ENCODE data around the gene FKBP10. TPM values are rescaled to one million over a fixed set of nuclear protein-coding genes. Genes with fewer than 3 reads are reported as not detected.
A peak's percentile ranks its signal among the peaks of the same experiment; 100 is the strongest.
"Not testable (repeated sequence)": the region's sequence is repeated elsewhere in the genome, so short reads cannot be mapped to it uniquely, and the experiment has no call there.

FKBP10 gene
- total RNA-seq, 1 experiment from 2014 or later, result 112 TPM

DNA sequence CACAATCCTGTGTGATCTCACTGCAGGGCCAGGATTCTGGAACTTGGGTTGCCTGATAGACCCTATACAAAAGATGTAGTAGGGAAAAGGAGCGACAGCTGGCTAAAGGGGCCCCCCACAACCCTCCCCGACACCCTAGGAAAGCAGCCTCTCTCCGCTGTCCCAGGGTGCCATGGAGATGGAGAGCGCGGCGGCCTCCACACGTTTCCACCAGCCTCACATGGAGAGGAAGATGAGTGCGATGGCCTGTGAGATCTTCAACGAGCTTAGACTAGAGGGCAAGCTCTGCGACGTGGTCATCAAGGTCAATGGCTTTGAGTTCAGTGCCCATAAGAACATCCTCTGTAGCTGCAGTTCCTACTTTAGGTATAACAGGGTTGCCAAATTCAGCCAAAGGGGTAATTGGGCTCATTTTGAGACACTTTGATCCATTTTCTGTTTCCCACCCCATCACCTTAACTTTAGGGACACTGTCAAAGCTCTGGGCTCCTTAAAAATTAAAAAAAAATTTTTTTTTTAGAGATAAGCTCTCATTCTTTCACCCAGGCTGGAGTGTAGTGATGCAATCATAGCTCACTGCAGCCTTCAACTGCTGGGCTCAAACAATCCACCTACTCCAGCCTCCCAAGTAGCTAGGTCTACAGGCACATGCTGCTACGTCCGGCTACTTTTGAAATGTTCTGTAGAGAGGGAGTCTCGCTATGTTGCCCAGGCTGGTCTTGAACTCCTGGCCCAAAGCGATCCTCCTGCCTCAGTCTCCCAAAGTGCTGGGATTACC, 25.1 kb downstream of the FKBP10 start, which contains the start of gene KLHL10:
TSS of gene KLHL10 (plus strand) at position 65 of the 778 bp plus-strand sequence. CDS start at position 173, 108 bp downstream.
- ChIA-PET POLR2A (interaction anchor here (0.9 kb wide), 1 partner anchor 81 kb away, joined by 3 read pairs; no protein-coding TSS in a partner anchor), CTCF (interaction anchor here (0.6 to 1.0 kb wide), 3 partner anchors 27 to 132 kb away, joined by 3 to 4 read pairs (median 3); partner anchors contain the start of gene P3H4)
- Histone ChIP-seq H3K36me3 (ENCODE audit: control insufficient read depth, insufficient read depth, low read length) (no peaks in the 10 kb centered on the region), H3K9me3 (no peaks in the 10 kb centered on the region), H3K27me3 (replicated peaks; ENCODE audit: control insufficient read depth, insufficient read depth, low read length) (no peaks in the 10 kb centered on the region), H3K4me1 (0 out of 2 replicates have a peak, but pooled peaks cover 3% of the 10 kb centered on the region), H3K4me3 (ENCODE audit: low read depth, low read length) (peak within 1 kb of the TSS; percentile 74)
- no peak for TF ChIP-seq CTCF (IDR thresholded peaks at IDR 0.05; ENCODE audit: insufficient read depth in 1 of 2, low read depth in 1 of 2, low read length in 1 of 2, severe bottlenecking in 1 of 2, unreplicated experiment in 1 of 2)
- H3K27ac Mint-ChIP-seq (ENCODE audit: unreplicated experiment), result no peak within 1 kb of the TSS
- peaks cover 6% of the 10 kb centered on the region for H3K36me3 Mint-ChIP-seq (ENCODE audit: insufficient read depth, unreplicated experiment)
- no peaks in the 10 kb centered on the region for H3K27me3 Mint-ChIP-seq (ENCODE audit: insufficient read depth, unreplicated experiment)
- H3K4me3 Mint-ChIP-seq (ENCODE audit: unreplicated experiment), result peak within 1 kb of the TSS; percentile 78
- no peaks in the 10 kb centered on the region for H3K9me3 Mint-ChIP-seq (ENCODE audit: unreplicated experiment)
- no TSS peak for BruUV-seq (replicated peaks)
- DNase-seq, result no peak
- intact Hi-C loops (cut with micrococcal nuclease; ENCODE audit: unreplicated experiment), result no loop called here
- peaks cover 8% of the 10 kb centered on the region for H3K4me1 Mint-ChIP-seq (ENCODE audit: low read depth, unreplicated experiment)

GRCh38 chr17:41839448-41839847, 26.6 kb downstream of the FKBP10 start:
- H3K9me3 Mint-ChIP-seq (ENCODE audit: unreplicated experiment); CTCF ChIA-PET: not testable (repeated sequence)

DNA sequence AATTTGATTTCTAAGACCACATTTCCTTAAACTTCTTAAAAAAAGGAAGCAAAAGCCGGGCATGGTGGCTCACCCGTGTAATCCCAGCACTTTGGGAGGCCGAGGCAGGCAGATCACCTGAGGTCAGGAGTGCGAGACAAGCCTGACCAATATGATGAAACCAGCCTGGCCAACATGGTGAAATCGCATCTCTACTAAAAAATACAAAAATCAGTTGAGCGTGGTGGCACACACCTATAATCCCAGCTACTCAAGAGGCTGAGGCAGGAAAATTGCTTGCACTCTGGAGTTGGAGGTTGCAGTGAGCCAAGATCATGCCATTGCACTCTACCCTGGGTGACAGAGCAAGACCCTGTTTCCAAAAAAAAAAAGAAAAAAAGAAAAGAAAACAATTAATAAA, 28.0 kb downstream of the FKBP10 start:
- H3K9me3 ChIP-seq; H3K4me1 ChIP-seq; CTCF ChIA-PET; H3K4me3 Mint-ChIP-seq (ENCODE audit: unreplicated experiment); H3K36me3 Mint-ChIP-seq (ENCODE audit: insufficient read depth, unreplicated experiment); BruUV-seq (replicated peaks); H3K4me1 Mint-ChIP-seq (ENCODE audit: low read depth, unreplicated experiment); H3K36me3 ChIP-seq (ENCODE audit: control insufficient read depth, insufficient read depth, low read length); H3K27me3 ChIP-seq (replicated peaks; ENCODE audit: control insufficient read depth, insufficient read depth, low read length); H3K9me3 Mint-ChIP-seq (ENCODE audit: unreplicated experiment); intact Hi-C loops (cut with micrococcal nuclease; ENCODE audit: unreplicated experiment); POLR2A ChIA-PET; DNase-seq; H3K27ac Mint-ChIP-seq (ENCODE audit: unreplicated experiment); H3K4me3 ChIP-seq (ENCODE audit: low read depth, low read length); H3K27me3 Mint-ChIP-seq (ENCODE audit: insufficient read depth, unreplicated experiment): not testable (repeated sequence)

More at GRCh38 chr17:41839448-41839847, 26.6 kb downstream of the FKBP10 start:
- H3K4me1 Mint-ChIP-seq (ENCODE audit: low read depth, unreplicated experiment); H3K9me3 ChIP-seq; intact Hi-C loops (cut with micrococcal nuclease; ENCODE audit: unreplicated experiment); POLR2A ChIA-PET; BruUV-seq (replicated peaks); H3K4me3 ChIP-seq (ENCODE audit: low read depth, low read length); H3K4me3 Mint-ChIP-seq (ENCODE audit: unreplicated experiment); DNase-seq; H3K27ac Mint-ChIP-seq (ENCODE audit: unreplicated experiment); H3K4me1 ChIP-seq; H3K36me3 Mint-ChIP-seq (ENCODE audit: insufficient read depth, unreplicated experiment); H3K36me3 ChIP-seq (ENCODE audit: control insufficient read depth, insufficient read depth, low read length); H3K27me3 Mint-ChIP-seq (ENCODE audit: insufficient read depth, unreplicated experiment); H3K27me3 ChIP-seq (replicated peaks; ENCODE audit: control insufficient read depth, insufficient read depth, low read length): not testable (repeated sequence)

GRCh38 chr17:41844971-41845370, 32.2 kb downstream of the FKBP10 start:
- no peak for DNase-seq
- BruUV-seq (replicated peaks), result no TSS peak
- ChIA-PET POLR2A (no interaction called here), CTCF (no interaction called here)
- no peaks in the 10 kb centered on the region for H3K4me1 Mint-ChIP-seq (ENCODE audit: low read depth, unreplicated experiment)
- H3K9me3 Mint-ChIP-seq (ENCODE audit: unreplicated experiment), result no peaks in the 10 kb centered on the region
- no peaks in the 10 kb centered on the region for H3K9me3 ChIP-seq
- H3K27ac Mint-ChIP-seq (ENCODE audit: unreplicated experiment), result no peak overlapping the region
- no peaks in the 10 kb centered on the region for H3K36me3 ChIP-seq (ENCODE audit: control insufficient read depth, insufficient read depth, low read length)
- H3K4me3 Mint-ChIP-seq (ENCODE audit: unreplicated experiment), result no peak overlapping the region
- no peaks in the 10 kb centered on the region for H3K4me1 ChIP-seq
- no peaks in the 10 kb centered on the region for H3K27me3 Mint-ChIP-seq (ENCODE audit: insufficient read depth, unreplicated experiment)
- H3K36me3 Mint-ChIP-seq (ENCODE audit: insufficient read depth, unreplicated experiment), result peaks cover 11% of the 10 kb centered on the region
- intact Hi-C loops (cut with micrococcal nuclease; ENCODE audit: unreplicated experiment), result no loop called here
- TF ChIP-seq CTCF (IDR thresholded peaks at IDR 0.05; ENCODE audit: insufficient read depth in 1 of 2, low read depth in 1 of 2, low read length in 1 of 2, severe bottlenecking in 1 of 2, unreplicated experiment in 1 of 2), result no peak
- H3K27me3 ChIP-seq (replicated peaks; ENCODE audit: control insufficient read depth, insufficient read depth, low read length), result no peaks in the 10 kb centered on the region
- no peak overlapping the region for H3K4me3 ChIP-seq (ENCODE audit: low read depth, low read length)
